Measurements from ENCODE around the gene TNFRSF11A.

Gene TNFRSF11A

DNA sequence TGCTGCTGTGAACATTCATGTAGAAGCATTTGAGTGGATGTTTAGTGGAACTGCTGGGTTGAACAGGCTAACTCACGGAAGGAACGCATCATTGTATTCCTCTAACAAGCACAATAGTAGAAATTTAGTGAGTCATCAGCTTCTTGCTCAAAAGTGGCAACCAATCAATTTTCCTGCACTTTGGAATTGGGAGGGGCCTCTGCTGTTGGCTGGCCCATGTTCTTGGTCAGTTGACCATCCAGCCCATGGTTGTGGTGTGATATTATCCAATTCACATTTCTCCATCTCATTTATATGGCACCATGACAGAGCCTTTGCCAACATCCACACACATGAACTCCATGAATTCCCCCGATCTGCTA, 95.0 kb downstream of the TNFRSF11A start:
- DNase-seq (ENCODE audit: low read depth): no peak

DNA sequence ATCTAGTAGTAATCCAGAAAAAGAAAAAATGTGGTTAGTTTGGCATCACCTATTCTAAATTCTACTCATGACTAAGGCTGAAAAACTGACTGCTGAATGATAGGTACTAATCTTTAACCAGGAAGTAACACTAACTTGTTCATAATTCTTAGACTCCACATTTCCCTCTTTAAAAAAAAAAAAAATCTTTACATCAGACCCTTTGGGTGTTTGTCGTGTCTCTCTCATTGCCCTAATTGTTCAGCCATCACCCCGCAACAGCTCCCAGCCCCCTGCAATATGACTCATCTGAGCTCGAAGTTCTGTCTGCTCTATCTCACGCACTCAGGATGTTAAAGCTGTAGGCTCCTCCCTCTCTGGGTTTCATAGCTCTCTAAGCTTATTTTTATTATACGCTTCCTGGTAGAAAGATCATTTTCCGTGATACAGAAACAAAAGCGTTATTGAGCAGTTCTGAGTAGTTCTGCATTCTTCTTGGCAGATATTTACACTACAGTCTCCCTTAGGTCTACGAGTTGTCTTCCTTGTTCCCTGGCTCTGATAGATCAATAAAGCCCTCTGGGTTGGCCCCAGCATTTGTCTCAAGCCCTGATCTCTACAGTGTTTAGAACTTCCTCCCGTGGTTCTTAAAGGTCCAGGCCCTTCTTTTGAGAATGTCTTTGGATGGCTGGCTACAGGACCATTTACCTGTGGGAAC, 95.6 kb downstream of the TNFRSF11A start:
- no peak for DNase-seq (ENCODE audit: low read depth)

DNA sequence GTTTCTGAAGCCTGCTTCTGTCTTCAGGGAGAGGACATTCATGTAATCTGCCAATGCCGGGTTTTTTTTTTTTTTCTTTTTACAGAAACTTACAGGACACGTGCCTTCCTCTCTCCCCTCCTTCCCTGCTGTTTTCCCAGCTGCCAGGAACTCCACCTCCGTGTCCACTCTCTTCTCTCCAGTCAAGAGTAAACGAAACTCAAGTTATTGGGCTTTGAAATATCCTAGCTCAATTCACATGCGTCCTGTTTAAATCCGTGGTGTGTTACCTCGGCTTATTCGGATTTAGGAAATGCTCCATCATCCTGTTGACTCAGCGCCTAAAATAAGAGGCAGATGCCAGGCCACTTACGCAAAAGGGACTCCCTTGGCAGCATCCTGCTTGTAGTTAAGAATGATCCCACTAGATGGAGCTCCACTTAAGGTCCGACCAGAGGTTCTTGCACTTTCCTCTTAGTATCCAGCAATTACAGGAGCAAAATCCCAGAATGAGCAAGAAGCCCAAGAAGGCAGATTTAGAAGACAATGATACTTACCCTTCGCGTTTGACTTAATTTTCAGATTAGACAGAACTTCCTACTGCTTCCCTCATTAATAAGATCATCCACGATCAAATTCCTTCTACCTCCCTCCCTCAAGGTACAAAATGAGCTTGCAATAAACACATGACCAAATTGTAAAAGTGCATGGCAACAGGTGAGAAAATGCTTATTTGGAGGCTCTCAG, 100.5 kb downstream of the TNFRSF11A start:
- peak; percentile 97 for DNase-seq (ENCODE audit: low read depth)

DNA sequence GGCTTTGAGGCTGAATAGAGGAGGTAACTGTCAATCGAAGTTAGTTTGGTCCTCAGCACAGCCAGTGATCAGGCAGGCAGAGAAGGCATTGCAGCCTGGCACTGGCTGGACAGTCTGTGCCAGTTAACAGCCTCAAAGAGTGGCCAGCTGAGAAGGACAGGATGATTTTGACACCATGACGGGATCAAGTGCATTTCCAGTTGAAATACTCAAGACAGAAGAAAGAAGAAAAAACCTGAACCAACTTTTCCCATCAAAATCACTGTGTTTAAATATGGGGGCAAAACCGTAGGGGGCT, 101.0 kb downstream of the TNFRSF11A start:
- no peak for DNase-seq (ENCODE audit: low read depth)

DNA sequence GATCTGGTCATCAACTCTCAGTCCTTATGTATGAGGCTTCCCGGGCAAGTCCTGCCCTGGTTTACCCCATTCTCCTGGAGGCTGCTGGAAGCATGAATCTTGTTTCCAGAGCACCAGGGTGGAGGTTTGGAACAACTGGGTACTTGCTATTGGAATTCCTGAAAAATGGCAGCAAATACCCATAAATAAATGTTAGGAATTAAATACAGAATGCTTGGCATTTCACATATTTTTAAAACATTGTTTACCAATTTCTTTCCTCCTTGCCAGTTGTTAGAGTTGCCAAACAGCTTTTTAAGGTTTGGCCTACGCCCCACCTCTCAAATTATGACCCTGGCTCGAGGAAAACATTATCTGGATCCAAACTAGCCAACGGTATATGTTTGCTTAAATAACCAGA, 107.1 kb downstream of the TNFRSF11A start:
- DNase-seq (ENCODE audit: low read depth): no peak

DNA sequence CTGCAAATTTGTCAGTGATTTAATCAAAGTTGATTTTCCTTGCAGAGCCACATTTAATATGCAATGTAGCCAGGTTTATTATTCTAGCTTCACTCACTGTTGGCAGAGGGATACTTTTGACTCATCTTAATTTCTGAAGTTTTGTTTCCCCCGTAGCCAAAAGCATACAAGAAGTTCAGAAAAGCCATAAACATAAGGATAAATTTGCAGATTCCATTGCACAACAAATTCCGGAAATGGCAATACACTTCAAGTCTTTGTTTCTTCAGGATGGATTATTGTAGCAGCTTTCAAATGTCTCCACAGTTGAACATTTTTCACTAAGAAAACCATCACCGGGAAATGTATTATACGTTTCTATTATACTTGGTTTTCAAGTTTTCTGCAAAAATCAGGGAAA, 109.7 kb downstream of the TNFRSF11A start:
- DNase-seq (ENCODE audit: low read depth): no peak

DNA sequence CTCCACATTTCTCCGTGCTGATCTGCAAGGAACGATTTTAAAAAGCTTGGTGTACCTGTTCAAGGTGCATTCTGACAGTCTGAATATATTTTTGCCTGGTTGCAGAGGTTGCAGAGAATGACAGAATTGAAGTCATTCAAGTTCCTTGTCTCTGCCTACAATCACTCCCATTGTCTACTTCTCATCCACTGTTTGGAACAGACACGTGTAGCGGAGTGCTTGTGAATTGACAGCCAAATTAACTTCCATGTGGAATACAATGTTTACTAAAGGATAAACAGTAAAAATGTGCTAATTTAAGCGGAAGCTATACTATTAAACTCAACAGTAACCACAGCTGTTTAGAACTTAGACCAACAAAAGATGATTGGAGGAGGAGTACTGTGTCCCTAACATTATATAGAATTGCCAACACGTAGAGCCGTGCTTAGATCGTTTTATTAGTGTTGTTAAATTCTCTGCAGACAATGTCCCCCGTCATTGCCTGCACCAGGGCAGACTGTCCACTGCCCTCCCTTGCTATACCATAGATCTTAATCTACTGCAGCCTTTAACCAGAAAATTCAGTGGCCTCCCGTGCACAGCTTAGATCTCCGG, 110.4 kb downstream of the TNFRSF11A start:
- DNase-seq (ENCODE audit: low read depth): no peak

DNA sequence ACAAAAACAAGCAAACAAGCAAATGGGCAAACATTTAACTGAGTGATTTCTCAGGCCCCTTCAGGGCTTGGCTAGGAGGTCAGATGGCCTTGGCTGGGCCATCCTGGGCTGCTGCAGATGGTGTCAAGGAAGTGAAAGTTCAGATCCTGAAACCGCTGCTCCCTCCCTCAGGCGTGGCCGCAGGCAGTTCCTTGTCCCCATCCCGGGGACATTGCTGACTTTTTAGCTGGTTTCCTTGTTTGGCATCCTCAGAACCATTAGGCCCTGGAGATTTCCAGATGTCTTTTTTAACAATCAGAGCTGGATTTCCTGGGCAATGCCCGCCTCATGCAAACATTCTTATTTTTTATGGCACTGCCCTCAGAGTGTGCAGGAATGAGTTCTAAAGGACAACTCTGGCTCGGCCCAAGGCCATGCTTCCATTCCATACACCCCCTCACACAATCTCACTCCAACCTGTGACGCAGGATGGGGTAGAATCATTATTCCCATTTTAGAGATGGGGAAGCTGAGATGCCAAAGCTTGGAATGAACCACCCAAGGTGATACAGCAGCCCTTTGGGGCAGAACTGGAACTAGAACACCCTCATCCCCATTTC, 111.6 kb downstream of the TNFRSF11A start:
- no peak for DNase-seq (ENCODE audit: low read depth)

DNA sequence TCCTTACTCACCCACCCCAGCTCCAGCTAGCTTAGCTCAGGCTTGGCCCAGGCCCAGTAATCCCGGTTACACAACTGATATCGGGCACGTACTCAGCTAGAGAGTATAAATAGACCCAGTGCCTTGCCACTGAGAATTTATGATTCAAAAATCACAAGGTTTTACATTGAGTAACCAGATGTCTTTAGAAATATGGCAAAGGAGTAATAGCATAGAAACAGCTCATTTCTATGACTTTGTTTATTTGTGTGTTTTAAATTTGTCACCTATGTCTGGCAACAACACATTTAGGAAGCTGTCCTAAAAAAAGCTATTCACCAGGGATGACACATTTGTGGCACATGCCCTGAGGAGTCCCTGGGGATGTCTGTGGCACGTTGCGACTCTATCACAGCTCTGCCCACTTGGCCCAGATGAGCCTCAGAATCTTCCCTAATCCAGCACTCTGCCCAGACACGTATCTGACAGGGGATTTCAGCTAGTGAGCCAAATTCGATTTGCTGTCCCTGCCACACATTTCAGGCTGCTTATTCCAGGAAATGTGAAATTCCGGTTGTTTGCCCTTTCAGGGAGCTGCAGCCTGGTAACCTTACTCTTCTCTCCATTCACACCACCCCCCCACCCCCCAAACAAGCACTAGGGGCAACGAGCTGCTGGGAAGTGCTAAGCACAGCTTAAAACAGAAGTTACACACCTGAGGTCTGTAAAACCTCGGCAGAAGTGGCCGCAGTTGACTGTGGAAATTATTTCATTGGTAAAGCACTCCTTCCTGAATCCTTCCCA, 112.3 kb downstream of the TNFRSF11A start:
- peak; percentile 42 for DNase-seq (ENCODE audit: low read depth)

DNA sequence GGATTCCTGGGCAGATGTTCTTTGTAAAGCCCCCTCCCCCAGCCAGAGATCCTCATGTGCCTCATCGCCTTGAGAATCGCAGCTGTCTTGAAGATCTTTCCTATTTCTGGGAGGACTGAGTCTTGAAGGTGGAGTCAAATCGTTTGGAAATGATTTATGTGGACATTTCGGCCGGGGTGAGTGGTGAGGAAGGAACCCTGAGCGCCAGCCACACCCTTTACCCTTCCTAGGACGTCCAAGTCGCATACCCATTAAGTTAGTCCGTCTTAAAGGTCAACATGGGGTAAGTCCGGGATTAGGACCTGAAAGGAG, 112.9 kb downstream of the TNFRSF11A start:
- no peak for DNase-seq (ENCODE audit: low read depth)

DNA sequence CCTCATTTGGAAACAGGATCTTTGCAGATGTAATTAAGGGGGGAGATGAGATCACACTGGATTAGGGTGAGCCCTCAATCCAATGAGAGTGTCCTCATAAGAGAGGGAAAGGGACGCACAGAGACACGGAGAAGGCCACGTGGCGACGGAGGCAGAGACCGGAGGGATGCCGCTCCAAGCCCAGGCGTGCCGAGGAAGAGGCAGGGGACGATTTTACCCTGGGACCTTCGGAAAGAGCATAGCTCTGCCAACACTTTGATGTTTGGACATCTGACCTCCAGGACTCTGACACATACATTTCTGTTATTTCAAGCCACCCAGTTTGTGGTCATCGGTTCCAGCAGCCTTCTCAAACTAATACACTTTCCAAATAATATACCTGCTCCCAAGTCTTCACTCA, 113.3 kb downstream of the TNFRSF11A start:
- no peak for DNase-seq (ENCODE audit: low read depth)

DNA sequence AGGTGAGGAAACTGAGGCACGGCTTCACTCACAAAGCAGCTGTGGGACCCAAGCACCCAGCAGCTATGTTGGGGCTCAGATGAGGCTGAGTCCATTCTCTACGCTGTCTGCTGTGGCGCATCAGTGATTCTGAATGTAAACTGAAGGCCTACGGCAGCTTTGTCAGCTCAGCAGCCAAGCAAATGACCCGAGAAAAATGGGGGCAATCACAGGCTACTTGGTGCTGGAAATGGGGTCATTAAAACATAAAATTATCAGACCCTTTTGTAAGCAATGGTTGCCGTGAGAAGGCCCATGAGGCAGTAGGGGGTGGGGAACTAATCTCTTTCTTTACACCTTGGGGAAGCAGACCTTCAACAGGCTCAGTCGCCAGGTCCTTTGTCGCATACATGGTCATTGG, 113.8 kb downstream of the TNFRSF11A start:
- no peak for DNase-seq (ENCODE audit: low read depth)

Data from fibroblast of the conjunctiva (primary cell).